K562 (cell line): ENCODE measurements around the gene KNG1. TPM values are rescaled to one million over a fixed set of nuclear protein-coding genes. Genes with fewer than 3 reads are reported as not detected.

Source experiments
- AFF4 ChIP-seq: sonication (generic); formaldehyde crosslinking; IDR thresholded peaks from 2 replicates; pipeline ENCODE4 v1.8.0; 2023; ENCODE audit warnings: mild to moderate bottlenecking, missing genetic modification reagents
- ERF ChIP-seq: fragments of 450-650 bp; formaldehyde crosslinking; IDR thresholded peaks from 2 replicates; pipeline ENCODE4 v1.4.0; 2020; ENCODE audit warnings: mild to moderate bottlenecking, mixed read lengths
- HDAC8 ChIP-seq: fragments of 450-650 bp; IDR thresholded peaks from 2 replicates; pipeline ENCODE4 v1.6.1; 2016; ENCODE audit warnings: mild to moderate bottlenecking, missing genetic modification characterization, moderate library complexity, missing compliant biosample characterization
- HEY1 ChIP-seq: fragments of 250-450 bp; sonication (Bioruptor Pico); IDR thresholded peaks from 2 replicates; pipeline ENCODE4 v1.5.0; 2020; ENCODE audit warnings: mild to moderate bottlenecking, moderate library complexity, borderline replicate concordance
- HIVEP1 ChIP-seq: fragments of 250-450 bp; sonication (Bioruptor Pico); IDR thresholded peaks from 2 replicates; pipeline ENCODE4 v1.4.0; 2020; ENCODE audit warnings: mild to moderate bottlenecking
- IFI16 ChIP-seq: fragments of 250-450 bp; sonication (Bioruptor Pico); IDR thresholded peaks from 2 replicates; pipeline ENCODE4 v2.1.2; 2022; ENCODE audit warnings: mild to moderate bottlenecking, inconsistent platforms
- KDM5B ChIP-seq: fragments of 200-600 bp; sonication (generic); IDR thresholded peaks from 2 replicates; pipeline ENCODE4 v1.6.1; 2012; ENCODE audit warnings: low read depth, mild to moderate bottlenecking, moderate library complexity, low read length, control low read depth, inconsistent platforms; ENCODE audit not compliant: insufficient replicate concordance
- KLF6 ChIP-seq: fragments of 250-450 bp; sonication (Bioruptor Pico); IDR thresholded peaks from 2 replicates; pipeline ENCODE4 v1.4.0; 2020; ENCODE audit warnings: mild to moderate bottlenecking, moderate library complexity, borderline replicate concordance
- MECOM ChIP-seq: fragments of 250-450 bp; sonication (Bioruptor Pico); IDR thresholded peaks from 2 replicates; pipeline ENCODE4 v1.8.0; 2022; ENCODE audit warnings: inconsistent platforms
- MEF2A ChIP-seq: IDR thresholded peaks from 2 replicates; pipeline ENCODE4 v1.6.1; 2011; ENCODE audit warnings: low read depth, mild to moderate bottlenecking, low read length, moderate library complexity; ENCODE audit not compliant: control insufficient read depth
- PHB ChIP-seq: fragments of 250-450 bp; sonication (Bioruptor Pico); IDR thresholded peaks from 2 replicates; pipeline ENCODE4 v1.5.0; 2021
- PHB2 ChIP-seq: fragments of 450-650 bp; IDR thresholded peaks from 2 replicates; pipeline ENCODE4 v1.6.1; 2017; ENCODE audit warnings: low read depth
- POLR2A ChIP-seq: fragments of 450-650 bp; conservative IDR thresholded peaks from 2 replicates; pipeline ENCODE4 v1.6.1; 2016
- RBM22 ChIP-seq: fragments of 200-400 bp; formaldehyde crosslinking; IDR thresholded peaks from 2 replicates; pipeline ENCODE4 v1.6.1; 2018; ENCODE audit warnings: low read length, low read depth; ENCODE audit not compliant: poor library complexity, severe bottlenecking
- RFX5 ChIP-seq: IDR thresholded peaks from 2 replicates; pipeline ENCODE4 v1.6.1; 2011; ENCODE audit warnings: low read depth, mild to moderate bottlenecking, improper control_type of control experiment, low read length
- SOX6 ChIP-seq: fragments of 450-650 bp; IDR thresholded peaks from 2 replicates; pipeline ENCODE4 v1.6.1; 2014; ENCODE audit warnings: mild to moderate bottlenecking
- YY1 ChIP-seq, 3 experiments: IDR thresholded peaks; 2 replicates each; pipeline ENCODE4 v1.6.1; 2011; ENCODE audit warnings: low read length in 2 of 3, mild to moderate bottlenecking in 2 of 3, moderate library complexity in 2 of 3, borderline replicate concordance in 1 of 3, control low read depth in 1 of 3, low read depth in 1 of 3; ENCODE audit not compliant: insufficient read depth in 3 of 3, insufficient replicate concordance in 2 of 3, control insufficient read depth in 1 of 3, insufficient read length in 1 of 3; ENCODE audit errors: extremely low read depth in 1 of 3
- ZBTB8A ChIP-seq: fragments of 450-650 bp; IDR thresholded peaks from 2 replicates; pipeline ENCODE4 v1.6.1; 2018; ENCODE audit warnings: mild to moderate bottlenecking, moderate library complexity; ENCODE audit not compliant: partially characterized antibody
- polyA plus RNA-seq, 8 experiments: library from polyadenylated mRNA; depleted of rRNA in 4 of 8; stranded (reverse) in 5 of 8; unstranded in 3 of 8; fragments of >200 nt; fragmentation: Nextera tagmentation in 2 of 8; fragmentation: Illumina TruSeq in 1 of 8; extraction: Ambion mirVana in 2 of 8; extraction: Trizol in 1 of 8; gene quantifications; 2 replicates each; pipeline versions ENCODE4 v1.2.1 to v1.2.3, GENCODE V29; 2011 to 2014; ENCODE audit warnings: inconsistent platforms in 1 of 8, missing spikeins in 1 of 8
- total RNA-seq, 7 experiments: library from RNA; depleted of rRNA in 6 of 7; stranded (reverse); fragments of >200 nt in 6 of 7; fragmentation: Illumina TruSeq in 2 of 7; extraction: Trizol in 2 of 7; gene quantifications; 2 replicates each; pipeline versions ENCODE4 v1.2.1 to v1.2.3, GENCODE V29; 2011 to 2021; ENCODE audit warnings: low replicate concordance in 1 of 7
- TF ChIP-seq, protein P1 (sequence below): sonication (generic); formaldehyde crosslinking; IDR thresholded peaks from 2 replicates; pipeline ENCODE4 v1.9.0; 2022; ENCODE audit warnings: mild to moderate bottlenecking, missing genetic modification reagents
- TF ChIP-seq, protein P2 (sequence below): fragments of 450-650 bp; formaldehyde crosslinking; IDR thresholded peaks from 2 replicates; pipeline ENCODE4 v1.4.0; 2020; ENCODE audit warnings: mild to moderate bottlenecking, moderate library complexity
- TF ChIP-seq, protein P3 (sequence below): IDR thresholded peaks from 2 replicates; pipeline ENCODE4 v1.6.1; 2016; ENCODE audit warnings: missing genetic modification characterization, missing compliant biosample characterization

KNG1 gene
- total and polyA plus RNA-seq, 9 of the 15 experiments (the other 6 are each of a cell fraction or from before 2014, with no cell fraction given), result 0.09 TPM; not detected in 8

DNA sequence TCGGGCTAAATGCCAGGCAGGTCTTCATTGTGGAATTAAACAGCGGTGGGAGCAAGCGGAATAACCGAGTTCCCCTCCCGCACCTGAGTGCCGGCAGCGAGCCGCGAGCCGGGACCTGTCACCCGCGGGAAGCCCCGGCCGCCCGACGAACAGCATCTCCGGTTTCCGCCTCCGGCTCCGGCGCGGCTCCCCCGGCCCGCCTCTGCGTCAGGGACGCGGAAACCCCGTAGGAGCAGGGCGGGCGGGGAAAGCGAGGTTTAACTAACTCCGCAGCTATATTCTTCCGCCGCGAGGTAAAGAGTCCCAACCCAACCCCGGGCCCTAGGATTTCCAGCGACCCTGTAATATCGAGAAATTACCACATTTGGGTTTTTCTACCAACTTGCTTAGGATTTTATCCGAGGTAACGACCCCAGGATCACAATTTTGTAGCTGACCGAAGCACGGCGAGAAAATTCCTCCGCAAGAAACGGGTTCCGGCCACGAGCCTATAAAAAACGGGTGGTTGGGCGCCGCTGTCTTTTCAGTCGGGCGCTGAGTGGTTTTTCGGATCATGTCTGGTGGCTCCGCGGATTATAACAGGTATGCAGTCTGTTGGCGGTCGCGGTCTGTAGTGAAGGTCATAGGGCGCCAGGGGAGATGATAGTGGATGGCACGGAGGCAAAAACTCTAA is 66.0 kb downstream of the KNG1 start, which contains the start of gene EIF4A2 (continued):
- no peak for TF ChIP-seq AFF4 (CRISPR knock-in tag)
- TF ChIP-seq RBM22, result no peak
- no peak for TF ChIP-seq IFI16 (CRISPR knock-in tag)
- no peak for TF ChIP-seq PHB (CRISPR knock-in tag)
- TF ChIP-seq ERF (CRISPR knock-in tag), result no peak
- TF ChIP-seq KLF6 (CRISPR knock-in tag), result no peak
- TF ChIP-seq HIVEP1 (CRISPR knock-in tag), result no peak
- no peak; the same call in 1 of the 2 replicates for TF ChIP-seq HDAC8 (tag)
- peak; percentile 100 for TF ChIP-seq KDM5B
- peak; percentile 53; the same call in 1 of the 2 replicates for TF ChIP-seq SOX6
- TF ChIP-seq MECOM (CRISPR knock-in tag), result no peak
- TF ChIP-seq, protein P1, sequence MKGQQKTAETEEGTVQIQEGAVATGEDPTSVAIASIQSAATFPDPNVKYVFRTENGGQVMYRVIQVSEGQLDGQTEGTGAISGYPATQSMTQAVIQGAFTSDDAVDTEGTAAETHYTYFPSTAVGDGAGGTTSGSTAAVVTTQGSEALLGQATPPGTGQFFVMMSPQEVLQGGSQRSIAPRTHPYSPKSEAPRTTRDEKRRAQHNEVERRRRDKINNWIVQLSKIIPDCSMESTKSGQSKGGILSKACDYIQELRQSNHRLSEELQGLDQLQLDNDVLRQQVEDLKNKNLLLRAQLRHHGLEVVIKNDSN (CRISPR knock-in tag), result no peak; the same call in 1 of the 2 replicates
- no peak for TF ChIP-seq RFX5
- TF ChIP-seq HEY1, result no peak
- TF ChIP-seq, protein P2, sequence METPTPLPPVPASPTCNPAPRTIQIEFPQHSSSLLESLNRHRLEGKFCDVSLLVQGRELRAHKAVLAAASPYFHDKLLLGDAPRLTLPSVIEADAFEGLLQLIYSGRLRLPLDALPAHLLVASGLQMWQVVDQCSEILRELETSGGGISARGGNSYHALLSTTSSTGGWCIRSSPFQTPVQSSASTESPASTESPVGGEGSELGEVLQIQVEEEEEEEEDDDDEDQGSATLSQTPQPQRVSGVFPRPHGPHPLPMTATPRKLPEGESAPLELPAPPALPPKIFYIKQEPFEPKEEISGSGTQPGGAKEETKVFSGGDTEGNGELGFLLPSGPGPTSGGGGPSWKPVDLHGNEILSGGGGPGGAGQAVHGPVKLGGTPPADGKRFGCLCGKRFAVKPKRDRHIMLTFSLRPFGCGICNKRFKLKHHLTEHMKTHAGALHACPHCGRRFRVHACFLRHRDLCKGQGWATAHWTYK, result no peak
- no peak for TF ChIP-seq ZBTB8A
- TF ChIP-seq YY1 (IDR thresholded peaks at IDR 0.05; ENCODE audit: borderline replicate concordance in 1 of 3, control insufficient read depth in 1 of 3, extremely low read depth in 1 of 3, insufficient read depth in 3 of 3, insufficient read length in 1 of 3, insufficient replicate concordance in 2 of 3, low read depth in 1 of 3, low read length in 2 of 3), result peak in 2 of 3 experiments; percentile 64 to 78
- no peak for TF ChIP-seq PHB2
- TF ChIP-seq MEF2A, result 0 out of 2 replicates have a peak, but pooled peaks have one; percentile 38
- TF ChIP-seq, protein P3, sequence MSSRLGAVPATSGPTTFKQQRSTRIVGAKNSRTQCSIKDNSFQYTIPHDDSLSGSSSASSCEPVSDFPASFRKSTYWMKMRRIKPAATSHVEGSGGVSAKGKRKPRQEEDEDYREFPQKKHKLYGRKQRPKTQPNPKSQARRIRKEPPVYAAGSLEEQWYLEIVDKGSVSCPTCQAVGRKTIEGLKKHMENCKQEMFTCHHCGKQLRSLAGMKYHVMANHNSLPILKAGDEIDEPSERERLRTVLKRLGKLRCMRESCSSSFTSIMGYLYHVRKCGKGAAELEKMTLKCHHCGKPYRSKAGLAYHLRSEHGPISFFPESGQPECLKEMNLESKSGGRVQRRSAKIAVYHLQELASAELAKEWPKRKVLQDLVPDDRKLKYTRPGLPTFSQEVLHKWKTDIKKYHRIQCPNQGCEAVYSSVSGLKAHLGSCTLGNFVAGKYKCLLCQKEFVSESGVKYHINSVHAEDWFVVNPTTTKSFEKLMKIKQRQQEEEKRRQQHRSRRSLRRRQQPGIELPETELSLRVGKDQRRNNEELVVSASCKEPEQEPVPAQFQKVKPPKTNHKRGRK (tag), result no peak
- TF ChIP-seq POLR2A, result peak; percentile 100
